ENCODE results near the gene CCNL2. TPM values are rescaled to one million over a fixed set of nuclear protein-coding genes. Genes with fewer than 3 reads are reported as not detected.
A peak's percentile ranks its signal among the peaks of the same experiment; 100 is the strongest.
"Not testable (repeated sequence)": the region's sequence is repeated elsewhere in the genome, so short reads cannot be mapped to it uniquely, and the experiment has no call there.

The CCNL2 gene
- total and polyA plus RNA-seq, 3 experiments from 2014 or later: 29.0 to 124 (median 119) TPM

DNA sequence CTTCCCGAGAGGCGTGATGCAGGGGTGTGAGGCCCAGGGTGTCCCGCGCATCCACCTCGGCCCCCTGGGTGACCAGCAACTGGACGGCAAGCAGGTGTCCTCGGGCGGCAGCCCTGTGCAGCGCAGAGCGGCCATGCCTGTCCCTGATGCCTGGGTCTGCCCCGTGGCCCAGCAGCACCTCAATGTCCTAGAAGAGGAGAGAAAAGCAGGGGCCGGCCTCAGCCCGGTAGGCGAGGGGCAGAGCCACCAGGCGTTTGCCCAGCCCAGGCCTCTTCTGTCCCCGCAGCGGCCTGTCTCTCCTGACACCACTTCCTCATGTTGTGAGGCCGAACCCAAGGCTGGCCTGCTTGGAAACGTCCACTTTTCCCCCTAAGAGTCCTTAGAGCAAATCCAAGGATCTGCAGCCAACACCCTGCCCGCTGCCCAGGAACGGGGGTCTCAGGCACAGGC, 20.3 kb upstream of the CCNL2 start:
- H3K4me1 ChIP-seq (ENCODE audit: insufficient read depth, low read length): no peaks in the 10 kb centered on the region
- ChIA-PET POLR2A (no interaction called here), CTCF (no interaction called here)
- H3K36me3 Mint-ChIP-seq: no peaks in the 10 kb centered on the region
- no peaks in the 10 kb centered on the region for H3K36me3 ChIP-seq (ENCODE audit: insufficient read depth, low read length)
- peaks cover 13 to 17% of the 10 kb centered on the region in 2 donors for H3K27me3 Mint-ChIP-seq
- no peak for DNase-seq
- H3K9me3 ChIP-seq (ENCODE audit: low read length): no peaks in the 10 kb centered on the region
- H3K27ac ChIP-seq (ENCODE audit: low read depth, low read length): no peak overlapping the region
- no peak overlapping the region for H3K4me3 Mint-ChIP-seq
- H3K27me3 ChIP-seq (ENCODE audit: insufficient read depth, low read length, poor library complexity, severe bottlenecking): no peaks in the 10 kb centered on the region
- H3K27ac Mint-ChIP-seq: no peak overlapping the region
- no peaks in the 10 kb centered on the region for H3K9me3 Mint-ChIP-seq
- H3K4me3 ChIP-seq (ENCODE audit: low read length): no peak overlapping the region
- peaks cover 0 to 6% (median 0%) of the 10 kb centered on the region in 3 donors for H3K4me1 Mint-ChIP-seq

DNA sequence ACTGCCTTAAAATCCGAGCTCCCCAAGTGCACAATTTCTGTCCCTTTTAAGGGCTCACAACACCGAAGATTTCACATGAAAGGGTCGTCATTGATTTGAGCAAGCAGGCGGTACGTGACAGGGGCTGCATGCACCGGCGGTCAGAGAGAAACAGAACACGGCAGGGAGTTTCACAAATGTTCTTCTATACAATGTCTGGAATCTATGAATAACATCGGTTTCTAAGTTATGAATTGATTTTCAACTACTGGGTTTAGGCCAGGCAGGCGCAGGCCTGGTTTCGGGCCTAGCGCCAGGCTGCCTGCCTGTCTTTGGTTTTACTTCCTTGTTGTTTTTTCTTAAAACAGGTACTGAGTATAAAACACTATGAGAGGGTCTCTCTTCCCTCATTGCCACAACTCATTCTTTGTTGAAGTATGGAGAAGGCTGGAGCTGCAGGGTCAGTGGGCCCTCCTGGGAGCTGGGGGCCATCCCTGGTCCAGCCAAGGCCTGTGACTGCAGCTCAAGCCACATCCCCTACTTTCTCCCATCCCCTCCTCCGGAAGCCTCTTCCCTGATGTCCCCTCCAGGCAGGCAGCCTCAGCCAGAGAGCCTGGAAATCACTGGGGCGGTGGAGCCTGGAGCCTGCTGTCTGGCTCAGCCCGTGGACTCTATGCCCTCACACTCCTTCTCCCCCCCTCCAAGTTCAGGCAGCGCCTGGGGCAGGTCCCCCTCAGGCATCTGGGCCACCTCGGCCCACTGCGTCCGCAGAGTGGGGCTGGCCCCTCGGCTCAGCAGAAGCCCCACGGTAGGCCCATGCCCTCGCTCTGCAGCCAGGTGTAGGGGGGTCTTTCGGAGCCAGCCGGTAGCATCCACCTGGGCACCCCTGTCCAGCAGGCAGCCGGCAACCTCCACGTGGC, 19.6 kb upstream of the CCNL2 start:
- CTCF ChIA-PET: no interaction called here

DNA sequence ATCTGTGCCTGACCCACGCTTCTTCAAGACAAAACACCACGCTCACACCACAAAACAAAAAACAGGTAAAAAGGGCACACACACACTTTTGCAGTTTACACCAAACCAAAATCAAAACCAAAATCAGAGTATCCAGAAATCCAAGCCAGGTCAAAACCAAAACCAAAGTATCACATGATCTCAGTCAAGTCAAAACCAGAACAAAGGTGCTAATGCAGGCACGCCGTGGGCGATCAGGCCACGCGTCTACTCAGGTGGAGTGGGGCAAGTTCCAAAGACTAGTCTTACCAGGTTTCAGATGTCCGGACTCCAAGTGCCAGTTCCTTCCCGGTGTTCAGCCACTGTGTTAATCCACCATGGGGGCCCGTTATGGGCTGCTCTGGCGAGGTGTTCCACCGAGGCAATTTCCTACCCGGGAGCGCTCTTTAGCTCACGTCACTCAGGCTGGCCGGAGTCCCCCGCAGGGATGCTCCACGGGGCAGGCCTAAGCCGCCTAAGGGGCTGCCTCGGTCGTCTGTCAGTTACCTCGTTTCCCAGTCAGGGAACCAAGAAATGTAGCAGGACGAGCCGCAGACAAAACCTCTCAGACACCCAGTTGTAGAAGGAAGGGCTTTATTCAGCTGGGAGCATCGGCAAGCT, 18.8 kb upstream of the CCNL2 start:
- H3K36me3 Mint-ChIP-seq; H3K4me1 ChIP-seq (ENCODE audit: insufficient read depth, low read length); H3K4me3 ChIP-seq (ENCODE audit: low read length); H3K27me3 Mint-ChIP-seq; H3K9me3 ChIP-seq (ENCODE audit: low read length); H3K27me3 ChIP-seq (ENCODE audit: insufficient read depth, low read length, poor library complexity, severe bottlenecking); DNase-seq; H3K27ac ChIP-seq (ENCODE audit: low read depth, low read length); H3K36me3 ChIP-seq (ENCODE audit: insufficient read depth, low read length); H3K4me1 Mint-ChIP-seq; H3K4me3 Mint-ChIP-seq; POLR2A ChIA-PET; H3K9me3 Mint-ChIP-seq; CTCF ChIA-PET: not testable (repeated sequence)
- H3K27ac Mint-ChIP-seq: peak overlapping the region in 1 of 8 donors; percentile 36

More for the DNA sequence above, 19.6 kb upstream of the CCNL2 start:
- H3K4me1 ChIP-seq (ENCODE audit: insufficient read depth, low read length): no peaks in the 10 kb centered on the region
- Mint-ChIP-seq H3K4me3 (no peak overlapping the region), H3K4me1 (peaks cover 0 to 6% (median 0%) of the 10 kb centered on the region in 3 donors), H3K27ac (peak overlapping the region in 1 of 8 donors; percentile 42), H3K27me3 (peaks cover 13% of the 10 kb centered on the region in 2 donors), H3K9me3 (no peaks in the 10 kb centered on the region), H3K36me3 (no peaks in the 10 kb centered on the region)
- POLR2A ChIA-PET: no interaction called here
- H3K27me3 ChIP-seq (ENCODE audit: insufficient read depth, low read length, poor library complexity, severe bottlenecking): no peaks in the 10 kb centered on the region
- no peak overlapping the region for H3K4me3 ChIP-seq (ENCODE audit: low read length)
- H3K27ac ChIP-seq (ENCODE audit: low read depth, low read length): no peak overlapping the region
- H3K9me3 ChIP-seq (ENCODE audit: low read length): no peaks in the 10 kb centered on the region
- no peak for DNase-seq
- H3K36me3 ChIP-seq (ENCODE audit: insufficient read depth, low read length): no peaks in the 10 kb centered on the region

DNA sequence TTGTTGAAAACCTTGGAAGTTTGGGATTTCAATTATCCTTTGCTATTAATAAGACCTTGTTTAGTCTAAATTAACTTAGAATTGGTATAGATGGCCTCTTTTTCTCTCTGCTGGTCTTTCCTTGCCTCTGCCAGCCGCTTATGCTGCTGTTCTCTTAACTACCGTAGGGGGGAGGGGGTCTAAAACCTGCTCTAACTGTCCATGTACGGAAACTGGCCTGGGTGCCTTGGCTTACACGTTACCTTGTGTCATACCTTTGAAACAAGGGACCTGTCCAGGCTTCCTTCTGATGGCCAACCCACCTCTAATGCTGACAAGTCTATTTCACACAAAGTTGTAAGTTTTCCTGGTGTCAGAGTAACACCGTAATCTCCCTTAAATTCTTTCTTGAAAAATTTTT, 18.3 kb upstream of the CCNL2 start:
- H3K9me3 ChIP-seq (ENCODE audit: low read length); H3K4me3 Mint-ChIP-seq; CTCF ChIA-PET; H3K27me3 Mint-ChIP-seq; POLR2A ChIA-PET; DNase-seq; H3K4me1 Mint-ChIP-seq; H3K27ac ChIP-seq (ENCODE audit: low read depth, low read length); H3K4me1 ChIP-seq (ENCODE audit: insufficient read depth, low read length); H3K27me3 ChIP-seq (ENCODE audit: insufficient read depth, low read length, poor library complexity, severe bottlenecking); H3K27ac Mint-ChIP-seq; H3K4me3 ChIP-seq (ENCODE audit: low read length); H3K36me3 Mint-ChIP-seq; H3K9me3 Mint-ChIP-seq; H3K36me3 ChIP-seq (ENCODE audit: insufficient read depth, low read length): not testable (repeated sequence)

DNA sequence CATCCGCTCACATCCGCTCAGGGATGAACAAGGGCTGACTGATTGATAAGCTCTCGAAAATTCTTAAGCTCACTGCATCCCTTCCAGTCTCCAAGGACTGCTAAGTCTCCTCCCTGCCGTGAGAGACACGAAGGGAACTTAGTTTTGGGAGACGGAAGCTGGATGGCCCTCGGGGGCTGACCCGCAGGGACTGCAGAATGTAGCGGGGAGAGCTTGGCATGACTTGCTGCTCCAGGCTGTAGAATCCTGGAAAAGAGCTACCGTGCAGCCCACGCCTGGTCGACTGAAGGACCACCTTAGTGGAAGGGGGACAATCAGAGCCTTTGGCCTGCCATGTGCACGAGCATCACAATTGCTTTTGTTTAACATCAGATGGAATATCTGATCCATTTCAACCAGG, 16.6 kb upstream of the CCNL2 start:
- POLR2A ChIA-PET: no interaction called here
- Histone ChIP-seq H3K27me3 (ENCODE audit: insufficient read depth, low read length, poor library complexity, severe bottlenecking) (no peaks in the 10 kb centered on the region), H3K9me3 (ENCODE audit: low read length) (no peaks in the 10 kb centered on the region), H3K4me1 (ENCODE audit: insufficient read depth, low read length) (no peaks in the 10 kb centered on the region), H3K27ac (ENCODE audit: low read depth, low read length) (no peak overlapping the region), H3K36me3 (ENCODE audit: insufficient read depth, low read length) (no peaks in the 10 kb centered on the region), H3K4me3 (ENCODE audit: low read length) (no peak overlapping the region)
- Mint-ChIP-seq H3K4me1 (no peaks in the 10 kb centered on the region), H3K4me3 (no peak overlapping the region), H3K9me3 (peaks cover 0 to 2% (median 0%) of the 10 kb centered on the region in 5 donors), H3K36me3 (peaks cover 0 to 2% (median 0%) of the 10 kb centered on the region in 3 donors), H3K27ac (no peak overlapping the region), H3K27me3 (peaks cover 0 to 3% of the 10 kb centered on the region in 2 donors)
- no peak for DNase-seq
- CTCF ChIA-PET: no interaction called here

DNA sequence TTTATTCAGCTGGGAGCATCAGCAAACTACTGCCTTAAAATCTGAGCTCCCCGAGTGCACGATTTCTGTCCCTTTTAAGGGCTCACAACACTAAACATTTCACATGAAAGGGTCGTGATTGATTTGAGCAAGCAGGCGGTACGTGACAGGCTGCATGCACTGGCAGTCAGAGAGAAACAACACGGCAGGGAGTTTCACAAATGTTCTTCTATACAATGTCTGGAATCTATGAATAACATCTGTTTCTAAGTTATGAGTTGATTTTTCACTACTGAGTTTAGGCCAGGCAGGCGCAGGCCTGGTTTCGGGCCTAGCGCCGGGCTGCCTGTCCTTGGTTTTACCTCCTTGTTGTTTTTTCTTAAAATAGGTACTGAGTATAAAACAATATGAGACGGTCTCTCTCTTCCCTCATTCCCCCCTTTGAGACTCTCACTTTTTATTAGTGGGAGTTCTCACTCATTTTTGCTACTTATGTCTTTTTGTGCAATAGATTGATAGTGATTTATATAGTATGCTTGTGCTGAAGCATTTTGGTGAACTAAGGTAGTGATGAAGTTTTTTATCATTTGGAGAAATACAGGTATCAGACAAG, 13.3 kb upstream of the CCNL2 start:
- H3K4me1 ChIP-seq (ENCODE audit: insufficient read depth, low read length): peaks cover 17% of the 10 kb centered on the region
- peaks cover 0 to 11% (median 2%) of the 10 kb centered on the region in 3 donors for H3K36me3 Mint-ChIP-seq
- DNase-seq; H3K9me3 Mint-ChIP-seq; H3K27ac ChIP-seq (ENCODE audit: low read depth, low read length); H3K9me3 ChIP-seq (ENCODE audit: low read length); H3K27me3 ChIP-seq (ENCODE audit: insufficient read depth, low read length, poor library complexity, severe bottlenecking); POLR2A ChIA-PET; H3K36me3 ChIP-seq (ENCODE audit: insufficient read depth, low read length); H3K27me3 Mint-ChIP-seq; H3K4me3 ChIP-seq (ENCODE audit: low read length); CTCF ChIA-PET: not testable (repeated sequence)
- H3K27ac Mint-ChIP-seq: peak overlapping the region in 2 of 8 donors; percentile 14 to 17
- H3K4me3 Mint-ChIP-seq: peak overlapping the region in 1 of 7 donors; percentile 21
- H3K4me1 Mint-ChIP-seq: peaks cover 12 to 22% (median 16%) of the 10 kb centered on the region in 3 donors

DNA sequence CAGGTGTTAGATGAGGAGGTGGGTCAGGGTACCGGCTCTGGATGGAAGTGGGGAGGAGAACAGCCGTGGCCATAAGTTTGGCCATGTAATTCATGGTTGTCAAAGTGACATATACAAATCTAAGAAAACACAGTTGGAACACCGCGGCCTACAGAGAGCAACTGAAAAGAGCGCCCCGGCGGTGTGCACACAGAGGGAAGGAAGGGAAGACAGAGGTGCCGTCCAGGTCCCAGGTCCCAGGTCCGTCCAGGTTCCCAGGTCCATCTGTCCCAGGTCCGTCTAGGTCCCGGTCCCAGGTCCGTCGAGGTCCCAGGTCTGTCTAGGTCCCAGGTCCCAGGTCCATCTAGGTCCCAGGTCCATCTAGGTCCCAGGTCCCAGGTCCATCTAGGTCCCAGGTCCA, 12.5 kb upstream of the CCNL2 start:
- H3K4me1 Mint-ChIP-seq: peaks cover 15 to 27% (median 16%) of the 10 kb centered on the region in 3 donors
- ChIA-PET CTCF (no interaction called here), POLR2A (no interaction called here)
- H3K27ac Mint-ChIP-seq: peak overlapping the region in 1 of 8 donors; percentile 35
- no peaks in the 10 kb centered on the region for H3K9me3 ChIP-seq (ENCODE audit: low read length)
- no peak overlapping the region for H3K27ac ChIP-seq (ENCODE audit: low read depth, low read length)
- H3K4me1 ChIP-seq (ENCODE audit: insufficient read depth, low read length): peaks cover 17% of the 10 kb centered on the region
- H3K9me3 Mint-ChIP-seq: peaks cover 0 to 2% (median 0%) of the 10 kb centered on the region in 5 donors
- no peak overlapping the region for H3K4me3 ChIP-seq (ENCODE audit: low read length)
- no peak for DNase-seq
- H3K4me3 Mint-ChIP-seq: peak overlapping the region in 1 of 7 donors; percentile 13
- peaks cover 0 to 15% (median 2%) of the 10 kb centered on the region in 3 donors for H3K36me3 Mint-ChIP-seq
- no peaks in the 10 kb centered on the region for H3K27me3 Mint-ChIP-seq
- H3K36me3 ChIP-seq (ENCODE audit: insufficient read depth, low read length): no peaks in the 10 kb centered on the region
- no peaks in the 10 kb centered on the region for H3K27me3 ChIP-seq (ENCODE audit: insufficient read depth, low read length, poor library complexity, severe bottlenecking)

DNA sequence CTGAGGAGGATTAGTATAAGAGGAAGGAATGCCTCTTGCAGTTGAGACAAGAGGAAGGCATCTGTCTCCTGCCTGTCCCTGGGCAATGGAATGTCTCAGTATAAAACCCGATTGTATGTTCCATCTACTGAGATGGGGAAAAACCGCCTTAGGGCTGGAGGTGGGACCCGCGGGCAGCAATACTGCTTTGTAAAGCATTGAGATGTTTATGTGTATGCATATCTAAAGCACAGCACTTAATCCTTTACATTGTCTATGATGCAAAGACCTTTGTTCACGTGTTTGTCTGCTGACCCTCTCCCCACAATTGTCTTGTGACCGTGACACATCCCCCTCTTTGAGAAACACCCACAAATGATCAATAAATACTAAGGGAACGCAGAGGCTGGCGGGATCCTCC, 11.1 kb upstream of the CCNL2 start:
- H3K27me3 ChIP-seq (ENCODE audit: insufficient read depth, low read length, poor library complexity, severe bottlenecking); H3K27ac ChIP-seq (ENCODE audit: low read depth, low read length); H3K4me3 ChIP-seq (ENCODE audit: low read length); H3K9me3 ChIP-seq (ENCODE audit: low read length); H3K27me3 Mint-ChIP-seq; DNase-seq; POLR2A ChIA-PET; H3K9me3 Mint-ChIP-seq; CTCF ChIA-PET: not testable (repeated sequence)
- H3K4me3 Mint-ChIP-seq: peak overlapping the region in 3 of 7 donors; percentile 13 to 51 (median 33)
- peak overlapping the region in 2 of 8 donors; percentile 33 to 58 for H3K27ac Mint-ChIP-seq
- H3K36me3 Mint-ChIP-seq: peaks cover 0 to 26% (median 3%) of the 10 kb centered on the region in 3 donors
- peaks cover 11% of the 10 kb centered on the region for H3K36me3 ChIP-seq (ENCODE audit: insufficient read depth, low read length)
- H3K4me1 ChIP-seq (ENCODE audit: insufficient read depth, low read length): peaks cover 30% of the 10 kb centered on the region
- H3K4me1 Mint-ChIP-seq: peaks cover 22 to 41% (median 28%) of the 10 kb centered on the region in 3 donors
